ENCODE measurements around the gene NHLRC3. TPM values are rescaled to one million over a fixed set of nuclear protein-coding genes. Genes with fewer than 3 reads are reported as not detected.

The NHLRC3 gene
- total RNA-seq, 2 experiments from 2014 or later, result 28.6 to 35.4 TPM

DNA sequence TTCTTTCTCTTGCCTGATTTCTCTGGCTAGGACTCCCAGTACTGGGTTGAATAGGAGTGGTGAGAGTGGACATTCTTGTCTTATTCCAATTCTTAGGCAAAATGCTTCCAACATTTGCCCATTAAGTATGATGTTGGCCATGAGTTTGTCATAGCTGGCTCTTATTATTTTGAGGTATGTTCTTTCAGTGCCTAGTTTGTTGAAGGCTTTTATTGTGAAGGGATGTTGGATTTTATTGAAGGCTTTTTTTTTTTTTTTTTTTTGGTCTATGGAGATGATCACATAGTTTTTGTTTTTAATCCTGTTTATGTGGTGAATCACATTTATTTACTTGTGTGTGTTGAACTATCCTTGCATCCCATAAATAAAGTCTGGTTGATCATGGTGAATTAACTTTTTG lies 19.8 kb downstream of the NHLRC3 start:
- no peak overlapping the region for H3K4me2 ChIP-seq (ENCODE audit: low read length)
- BruUV-seq (replicated peaks), result no TSS peak
- ChIA-PET CTCF (ENCODE audit: unreplicated experiment) (no interaction called here), POLR2A (interaction anchor here (0.7 to 1.0 kb wide), 2 partner anchors 8 to 1067 kb away, joined by 5 to 8 read pairs; no protein-coding TSS in a partner anchor)
- peaks cover 11% of the 10 kb centered on the region for H3K4me1 ChIP-seq (ENCODE audit: insufficient read depth, low read length, poor library complexity, severe bottlenecking)
- H2AFZ ChIP-seq (ENCODE audit: low read length), result no peak overlapping the region
- H3K36me3 ChIP-seq (ENCODE audit: insufficient read depth, low read length), result peaks cover 31% of the 10 kb centered on the region
- H4K20me1 ChIP-seq (ENCODE audit: insufficient read depth, low read length), result no peaks in the 10 kb centered on the region
- TF ChIP-seq, protein P1, sequence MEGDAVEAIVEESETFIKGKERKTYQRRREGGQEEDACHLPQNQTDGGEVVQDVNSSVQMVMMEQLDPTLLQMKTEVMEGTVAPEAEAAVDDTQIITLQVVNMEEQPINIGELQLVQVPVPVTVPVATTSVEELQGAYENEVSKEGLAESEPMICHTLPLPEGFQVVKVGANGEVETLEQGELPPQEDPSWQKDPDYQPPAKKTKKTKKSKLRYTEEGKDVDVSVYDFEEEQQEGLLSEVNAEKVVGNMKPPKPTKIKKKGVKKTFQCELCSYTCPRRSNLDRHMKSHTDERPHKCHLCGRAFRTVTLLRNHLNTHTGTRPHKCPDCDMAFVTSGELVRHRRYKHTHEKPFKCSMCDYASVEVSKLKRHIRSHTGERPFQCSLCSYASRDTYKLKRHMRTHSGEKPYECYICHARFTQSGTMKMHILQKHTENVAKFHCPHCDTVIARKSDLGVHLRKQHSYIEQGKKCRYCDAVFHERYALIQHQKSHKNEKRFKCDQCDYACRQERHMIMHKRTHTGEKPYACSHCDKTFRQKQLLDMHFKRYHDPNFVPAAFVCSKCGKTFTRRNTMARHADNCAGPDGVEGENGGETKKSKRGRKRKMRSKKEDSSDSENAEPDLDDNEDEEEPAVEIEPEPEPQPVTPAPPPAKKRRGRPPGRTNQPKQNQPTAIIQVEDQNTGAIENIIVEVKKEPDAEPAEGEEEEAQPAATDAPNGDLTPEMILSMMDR (conservative IDR thresholded peaks at IDR 0.05; ENCODE audit: low read length), result no peak
- no peak for TF ChIP-seq EZH2phosphoT487 (IDR thresholded peaks at IDR 0.05; ENCODE audit: borderline replicate concordance, low read depth, low read length)
- no peak overlapping the region for H3K27ac ChIP-seq (ENCODE audit: low read depth, low read length, poor library complexity, severe bottlenecking)
- no peak overlapping the region for H3K4me3 ChIP-seq (ENCODE audit: low read depth, low read length, poor library complexity, severe bottlenecking)
- no peaks in the 10 kb centered on the region for H3K9me2 ChIP-seq (ENCODE audit: insufficient read depth, low read length)
- intact Hi-C loops (cut with micrococcal nuclease; ENCODE audit: unreplicated experiment), result no loop called here
- H3K79me2 ChIP-seq (ENCODE audit: insufficient read depth, low read depth, low read length), result no peaks in the 10 kb centered on the region
- DNase-seq (ENCODE audit: low spot score), result no peak
- 0 out of 2 replicates have a peak, but pooled peaks cover 15% of the 10 kb centered on the region for H3K9me3 ChIP-seq (ENCODE audit: low read length)

DNA sequence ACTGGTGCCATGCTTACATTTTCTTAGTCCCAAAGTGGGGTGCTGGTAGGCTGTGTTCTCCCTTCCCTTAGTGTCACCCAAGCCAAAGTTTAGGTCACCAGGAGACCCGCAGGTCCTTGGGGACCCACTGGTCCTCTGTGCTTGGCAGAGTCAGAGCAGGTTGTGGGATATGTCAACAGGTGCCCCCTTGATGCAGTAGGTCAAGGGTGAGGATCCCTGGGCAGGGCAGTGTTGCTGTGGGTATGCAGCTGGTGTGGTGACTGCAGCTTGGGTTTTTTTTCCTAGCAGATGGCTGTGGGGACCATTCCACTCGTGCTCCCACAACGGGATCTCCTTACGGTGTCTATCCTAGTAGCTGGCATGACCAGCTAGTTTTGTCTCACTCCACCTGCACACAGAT lies 23.7 kb downstream of the NHLRC3 start:
- DNase-seq (ENCODE audit: low spot score), result no peak
- Histone ChIP-seq H3K9me3 (ENCODE audit: low read length) (0 out of 2 replicates have a peak, but pooled peaks cover 8% of the 10 kb centered on the region), H3K4me2 (ENCODE audit: low read length) (no peak overlapping the region), H2AFZ (ENCODE audit: low read length) (no peak overlapping the region), H3K9me2 (ENCODE audit: insufficient read depth, low read length) (no peaks in the 10 kb centered on the region), H3K79me2 (ENCODE audit: insufficient read depth, low read depth, low read length) (no peaks in the 10 kb centered on the region), H3K27ac (ENCODE audit: low read depth, low read length, poor library complexity, severe bottlenecking) (no peak overlapping the region), H3K4me3 (ENCODE audit: low read depth, low read length, poor library complexity, severe bottlenecking) (no peak overlapping the region), H3K36me3 (ENCODE audit: insufficient read depth, low read length) (peaks cover 13% of the 10 kb centered on the region; the same call in 1 of the 2 replicates), H4K20me1 (ENCODE audit: insufficient read depth, low read length) (no peaks in the 10 kb centered on the region), H3K4me1 (ENCODE audit: insufficient read depth, low read length, poor library complexity, severe bottlenecking) (peaks cover 11% of the 10 kb centered on the region)
- no peak for TF ChIP-seq EZH2phosphoT487 (IDR thresholded peaks at IDR 0.05; ENCODE audit: borderline replicate concordance, low read depth, low read length)
- TF ChIP-seq, protein P1 (conservative IDR thresholded peaks at IDR 0.05; ENCODE audit: low read length), result no peak
- ChIA-PET POLR2A (interaction anchor here (0.6 kb wide), 1 partner anchor 696 kb away, joined by 5 read pairs; no protein-coding TSS in a partner anchor), CTCF (ENCODE audit: unreplicated experiment) (no interaction called here)
- no TSS peak for BruUV-seq (replicated peaks)
- intact Hi-C loops (cut with micrococcal nuclease; ENCODE audit: unreplicated experiment), result no loop called here

DNA sequence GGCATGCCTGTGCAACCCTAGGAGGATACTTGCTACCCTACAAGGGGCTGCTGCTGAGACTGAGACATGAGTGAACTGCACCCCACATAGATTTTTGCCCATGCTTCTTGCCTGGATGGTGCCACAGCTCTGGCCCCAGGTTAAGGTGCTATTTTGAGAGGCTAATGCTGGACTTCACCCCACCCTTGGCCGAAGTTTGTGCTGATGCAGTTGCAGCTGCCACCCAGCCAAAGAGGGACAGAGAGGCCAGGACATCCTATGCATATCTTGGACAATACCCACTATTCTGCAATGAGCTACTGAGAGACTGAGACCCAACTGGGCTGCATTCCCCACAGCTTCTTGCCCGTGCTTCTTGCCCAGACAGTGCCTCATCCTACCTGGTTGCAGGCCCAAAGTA lies 34.6 kb downstream of the NHLRC3 start:
- Histone ChIP-seq H4K20me1 (ENCODE audit: insufficient read depth, low read length) (no peaks in the 10 kb centered on the region), H3K4me3 (ENCODE audit: low read depth, low read length, poor library complexity, severe bottlenecking) (no peak overlapping the region), H3K9me2 (ENCODE audit: insufficient read depth, low read length) (no peaks in the 10 kb centered on the region), H3K36me3 (ENCODE audit: insufficient read depth, low read length) (no peaks in the 10 kb centered on the region), H2AFZ (ENCODE audit: low read length) (no peak overlapping the region), H3K4me1 (ENCODE audit: insufficient read depth, low read length, poor library complexity, severe bottlenecking) (no peaks in the 10 kb centered on the region), H3K9me3 (ENCODE audit: low read length) (no peaks in the 10 kb centered on the region), H3K79me2 (ENCODE audit: insufficient read depth, low read depth, low read length) (no peaks in the 10 kb centered on the region), H3K4me2 (ENCODE audit: low read length) (no peak overlapping the region), H3K27ac (ENCODE audit: low read depth, low read length, poor library complexity, severe bottlenecking) (no peak overlapping the region)
- CTCF ChIA-PET (ENCODE audit: unreplicated experiment), result no interaction called here
- no TSS peak for BruUV-seq (replicated peaks)
- POLR2A ChIA-PET, result interaction anchor here (0.6 kb wide), 1 partner anchor 626 kb away, joined by 3 read pairs; no protein-coding TSS in a partner anchor
- DNase-seq (ENCODE audit: low spot score), result no peak
- intact Hi-C loops (cut with micrococcal nuclease; ENCODE audit: unreplicated experiment), result no loop called here
- no peak for TF ChIP-seq EZH2phosphoT487 (IDR thresholded peaks at IDR 0.05; ENCODE audit: borderline replicate concordance, low read depth, low read length)
- TF ChIP-seq, protein P1 (conservative IDR thresholded peaks at IDR 0.05; ENCODE audit: low read length), result no peak

Data from OCI-LY7 (cell line).